GM19023 (cell line): Measurements from ENCODE around the gene RIPPLY2.
"Not testable (repeated sequence)": the region's sequence is repeated elsewhere in the genome, so short reads cannot be mapped to it uniquely, and the experiment has no call there.

Source experiments
- ATAC-seq: cut with Tn5 transposase; IDR thresholded peaks from one replicate; pipeline ENCODE4 v1.9.1; 2021; ENCODE audit warnings: mild to moderate bottlenecking, moderate library complexity; ENCODE audit not compliant: unreplicated experiment

The RIPPLY2 gene, protein sequence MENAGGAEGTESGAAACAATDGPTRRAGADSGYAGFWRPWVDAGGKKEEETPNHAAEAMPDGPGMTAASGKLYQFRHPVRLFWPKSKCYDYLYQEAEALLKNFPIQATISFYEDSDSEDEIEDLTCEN

GRCh38 chr6:83853178-83854000 is at the start of gene RIPPLY2:
TSS of gene RIPPLY2 (plus strand) at chr6:83853360. CDS start at chr6:83853417, 57 bp downstream.
- ATAC-seq = peak; percentile 68

- not testable (repeated sequence) for ATAC-seq
Measured at GRCh38 chr6:83803492-83803891, 49.7 kb upstream of the RIPPLY2 start.

- ATAC-seq = no peak
Measured at GRCh38 chr6:83804886-83805285, 48.3 kb upstream of the RIPPLY2 start.

DNA sequence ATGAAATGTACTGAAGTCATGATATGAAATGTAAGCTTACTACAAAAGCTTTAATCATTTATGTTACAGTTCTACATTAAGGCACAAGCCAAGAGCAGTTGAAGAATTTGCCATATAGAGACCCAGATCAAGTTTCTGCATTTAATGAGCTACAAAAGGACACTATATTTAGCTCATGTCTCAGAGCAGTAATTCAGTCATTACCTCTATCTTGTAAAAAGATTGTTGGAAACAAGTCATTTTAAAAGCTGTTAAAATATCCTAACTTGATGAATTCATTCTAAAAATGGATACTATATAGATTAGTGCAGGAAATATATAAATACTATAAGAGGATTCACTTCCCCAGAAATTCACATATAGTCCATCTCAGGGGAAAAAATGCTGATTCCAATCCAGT is 45.2 kb upstream of the RIPPLY2 start:
- ATAC-seq = no peak

DNA sequence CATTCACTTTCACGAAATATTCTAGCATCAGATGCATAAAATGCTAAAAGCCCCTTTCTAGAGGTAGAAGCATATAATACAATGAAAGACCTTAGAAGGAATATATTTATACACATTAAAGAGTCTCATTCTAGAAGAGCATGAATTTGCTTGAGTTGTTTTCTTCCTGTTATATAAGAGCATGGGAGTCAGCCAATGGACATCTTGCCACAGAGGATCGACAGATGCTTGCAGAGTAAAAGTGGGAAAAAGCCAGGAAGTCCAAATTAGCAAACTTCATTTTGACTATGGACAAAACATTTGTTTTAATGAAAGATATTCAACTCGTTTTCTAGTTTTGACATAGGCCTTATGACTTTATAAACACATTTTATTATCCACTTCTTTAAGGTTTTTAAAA is 44.2 kb upstream of the RIPPLY2 start:
- ATAC-seq = no peak

- no peak for ATAC-seq
Measured at GRCh38 chr6:83812595-83812994, 40.6 kb upstream of the RIPPLY2 start.

- ATAC-seq = no peak
Measured at GRCh38 chr6:83815631-83816272, 37.4 kb upstream of the RIPPLY2 start.

DNA sequence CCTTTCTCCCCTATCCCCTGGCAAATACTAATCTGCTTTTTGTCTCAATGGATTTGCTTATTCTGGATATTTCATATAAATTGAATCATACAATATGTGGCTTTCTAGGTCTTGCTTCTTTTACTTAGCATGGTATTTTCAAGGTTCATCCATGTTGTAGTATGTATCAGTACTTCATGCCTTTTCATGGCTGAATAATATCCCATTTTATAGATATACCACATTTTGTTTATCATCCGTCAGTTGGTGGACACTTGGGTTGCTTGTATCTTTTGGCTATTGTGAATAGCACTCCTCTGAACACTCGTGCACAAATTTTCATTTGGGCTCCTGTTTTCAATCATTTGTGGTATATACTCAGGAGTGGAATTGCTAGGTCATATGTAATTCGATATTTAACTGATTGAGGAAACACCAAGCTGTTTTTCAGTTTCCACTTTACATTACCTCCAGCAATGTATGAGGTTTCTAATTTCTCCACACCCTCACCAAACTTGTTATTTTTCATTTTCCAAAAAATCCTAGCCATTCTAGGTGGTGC is 30.5 kb upstream of the RIPPLY2 start:
- no peak for ATAC-seq

DNA sequence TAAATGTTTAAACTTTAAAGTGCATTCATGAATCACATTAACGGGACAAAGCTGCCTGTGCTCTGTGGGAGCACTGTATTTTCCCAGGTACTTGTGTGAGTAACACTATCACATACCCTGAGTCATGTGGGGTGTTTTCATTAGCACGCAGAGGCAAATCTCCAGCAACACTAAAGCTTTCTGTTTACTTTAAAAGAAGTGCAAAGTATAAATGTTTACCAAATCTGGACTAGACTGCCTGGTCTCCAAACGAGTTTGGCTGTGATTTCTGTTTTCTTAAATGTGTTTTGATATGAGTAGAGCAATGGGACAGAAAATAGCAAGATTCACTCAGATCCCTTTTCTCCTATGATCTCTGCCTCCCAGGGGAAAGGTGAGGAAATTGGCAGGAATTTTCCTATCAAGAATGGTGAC is 28.8 kb upstream of the RIPPLY2 start:
- no peak for ATAC-seq

DNA sequence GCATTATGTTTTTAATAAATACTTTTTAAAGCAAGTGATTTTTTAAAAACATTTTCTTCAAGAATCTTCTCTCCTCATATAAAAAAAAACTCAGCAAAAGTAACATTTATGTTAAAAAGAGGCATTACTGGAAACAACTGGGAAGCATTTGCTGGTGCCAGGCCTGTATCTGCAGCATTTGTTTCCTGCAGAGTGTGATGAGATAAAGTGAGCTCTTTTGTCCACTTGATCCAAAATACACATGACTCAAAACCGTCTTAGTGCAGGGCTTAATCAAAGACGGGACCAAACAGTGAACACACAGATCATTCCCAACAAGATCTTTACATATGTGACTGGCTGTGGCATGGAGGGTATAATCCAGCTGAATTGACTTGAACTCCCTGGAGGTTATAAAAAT is 28.3 kb upstream of the RIPPLY2 start:
- no peak for ATAC-seq

GRCh38 chr6:83827050-83827449 is 26.1 kb upstream of the RIPPLY2 start:
- ATAC-seq = no peak

DNA sequence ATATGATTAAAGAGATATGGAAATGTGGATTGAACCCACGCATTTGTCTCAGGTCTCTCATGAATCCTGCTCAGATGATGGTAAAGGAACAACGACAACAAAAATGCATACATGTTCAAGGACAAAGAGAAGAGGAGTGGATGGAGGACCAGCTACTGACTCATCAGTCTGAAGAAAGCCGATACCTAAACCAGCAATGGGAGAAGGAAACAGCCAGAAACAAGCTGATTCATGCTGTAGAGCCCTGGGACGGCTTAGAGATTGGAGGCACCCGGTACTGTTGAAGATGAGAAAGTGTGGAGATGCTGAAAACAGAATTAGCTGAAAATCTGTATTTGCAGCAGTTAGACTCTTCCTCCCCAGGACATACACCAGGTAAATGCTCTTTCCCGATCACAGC is 14.4 kb upstream of the RIPPLY2 start:
- ATAC-seq = no peak

DNA sequence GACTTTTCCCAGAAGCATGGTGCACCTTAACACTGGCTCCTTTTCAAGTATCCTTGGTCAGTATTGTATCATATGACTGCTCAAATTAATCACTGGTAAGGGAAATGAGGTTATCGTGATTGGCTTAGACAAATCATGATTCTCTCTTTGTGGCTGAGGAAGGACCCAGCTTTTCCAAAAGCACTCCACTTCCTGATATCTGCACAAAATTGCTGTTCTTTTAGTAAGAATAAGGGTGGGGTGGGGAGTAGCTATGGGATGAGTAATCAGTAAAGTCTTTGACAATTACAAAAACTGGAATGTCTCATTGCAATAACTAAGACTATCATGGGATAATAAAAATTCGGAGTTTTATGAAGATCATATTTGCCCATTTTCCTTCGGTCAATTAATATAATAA is 9.0 kb upstream of the RIPPLY2 start:
- ATAC-seq = no peak

DNA sequence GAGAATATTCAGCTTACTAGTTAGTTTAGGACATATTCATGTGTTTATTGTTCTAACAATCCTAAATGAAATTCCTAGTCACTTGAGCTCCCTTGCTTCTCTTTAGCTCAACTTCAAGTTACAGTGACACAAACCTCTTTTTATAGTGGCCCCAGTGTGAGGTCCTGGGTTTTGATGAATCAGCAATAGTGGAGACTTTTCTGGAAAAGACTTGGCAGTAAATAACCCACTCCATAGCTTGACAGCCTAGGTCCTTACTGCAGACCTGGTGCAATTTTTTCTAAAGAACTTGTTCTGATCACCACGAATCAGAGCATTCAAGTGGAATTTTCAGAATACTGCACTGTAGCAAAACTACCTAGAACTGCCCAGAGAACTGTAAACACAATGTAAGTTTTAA is 6.9 kb upstream of the RIPPLY2 start:
- ATAC-seq = no peak

DNA sequence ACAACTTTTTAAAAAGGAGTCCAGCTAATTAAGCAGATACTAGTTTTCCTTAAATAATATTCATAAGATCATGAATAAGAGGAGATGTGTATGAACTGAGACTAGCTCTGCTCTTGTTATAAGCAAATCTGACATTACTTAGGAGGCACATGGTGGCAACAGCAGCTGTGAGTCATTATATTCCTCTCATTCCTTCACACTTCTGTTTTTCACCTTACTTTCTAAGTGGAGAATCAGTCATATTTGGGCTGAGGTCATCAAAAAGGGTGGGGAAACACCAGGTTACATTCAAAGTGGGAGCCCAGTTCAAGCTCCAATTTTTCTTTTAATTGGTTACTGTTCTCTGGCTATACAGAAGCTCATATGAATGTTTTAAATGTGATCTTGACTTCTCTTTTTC is 6.0 kb upstream of the RIPPLY2 start:
- ATAC-seq = peak; percentile 76

DNA sequence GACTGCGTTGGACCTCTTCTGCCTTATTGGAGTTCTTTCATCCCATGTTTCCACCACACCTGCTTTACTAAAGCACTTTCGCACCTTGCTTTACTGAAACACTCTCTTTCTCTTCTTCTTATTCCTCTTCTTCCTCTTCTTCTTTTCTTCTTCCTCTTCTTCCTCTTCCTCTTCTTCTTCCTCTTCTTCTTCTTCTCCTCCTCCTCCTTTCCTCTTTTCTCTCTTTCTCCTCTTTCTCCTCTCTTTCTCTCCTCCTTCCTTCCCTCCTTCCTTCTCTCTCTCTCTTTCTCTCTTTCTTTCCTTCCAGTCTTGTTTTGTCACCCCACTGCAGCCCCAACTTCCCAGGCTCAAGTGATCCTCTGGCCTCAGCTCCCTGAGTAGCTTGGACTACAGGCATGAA is 4.0 kb upstream of the RIPPLY2 start:
- ATAC-seq = no peak

DNA sequence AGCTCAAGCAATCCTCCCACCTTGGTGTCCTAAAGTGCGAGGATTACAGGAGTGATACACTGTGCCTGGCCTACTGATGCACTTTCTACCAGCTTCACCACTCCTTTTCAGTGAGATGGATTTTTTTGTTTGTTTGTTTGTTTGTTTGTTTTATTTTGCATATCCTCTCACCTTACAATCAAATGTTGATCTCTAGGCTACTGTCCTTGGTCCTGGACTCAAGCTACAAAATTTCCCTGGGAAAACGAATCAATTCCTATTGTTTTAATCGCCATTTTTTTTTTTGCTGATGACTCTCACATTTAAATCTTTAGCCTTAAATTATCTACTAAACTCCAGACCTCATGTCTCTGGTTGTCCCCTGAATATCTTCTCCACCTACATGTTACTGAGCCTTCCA is 3.5 kb upstream of the RIPPLY2 start:
- no peak for ATAC-seq

- ATAC-seq = no peak
Measured at GRCh38 chr6:83852528-83853177, 507 bp upstream of the RIPPLY2 start.

DNA sequence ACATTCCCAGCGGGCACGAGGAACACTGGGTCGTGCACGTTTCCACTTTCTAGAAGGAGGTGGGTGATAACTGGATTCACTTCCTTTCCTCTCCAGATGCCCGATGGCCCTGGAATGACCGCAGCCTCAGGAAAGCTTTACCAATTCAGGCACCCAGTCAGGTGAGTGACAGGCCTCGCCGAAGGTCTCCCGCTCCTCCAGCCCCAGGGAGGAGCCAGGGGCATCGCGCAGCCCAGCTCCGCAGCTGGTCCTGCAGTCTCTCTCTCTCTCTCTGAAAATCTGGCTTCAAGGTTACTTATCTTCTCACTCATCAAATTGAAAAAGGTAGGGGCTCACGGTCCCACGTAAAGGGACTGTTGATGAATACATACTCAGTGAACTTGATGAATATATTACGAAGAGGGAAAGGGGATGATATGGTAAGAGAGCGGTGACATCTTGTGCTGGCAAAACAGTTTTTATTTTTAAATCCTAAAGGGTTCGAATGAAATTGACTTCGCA is 891 bp downstream of the RIPPLY2 start:
- ATAC-seq = peak; percentile 9

DNA sequence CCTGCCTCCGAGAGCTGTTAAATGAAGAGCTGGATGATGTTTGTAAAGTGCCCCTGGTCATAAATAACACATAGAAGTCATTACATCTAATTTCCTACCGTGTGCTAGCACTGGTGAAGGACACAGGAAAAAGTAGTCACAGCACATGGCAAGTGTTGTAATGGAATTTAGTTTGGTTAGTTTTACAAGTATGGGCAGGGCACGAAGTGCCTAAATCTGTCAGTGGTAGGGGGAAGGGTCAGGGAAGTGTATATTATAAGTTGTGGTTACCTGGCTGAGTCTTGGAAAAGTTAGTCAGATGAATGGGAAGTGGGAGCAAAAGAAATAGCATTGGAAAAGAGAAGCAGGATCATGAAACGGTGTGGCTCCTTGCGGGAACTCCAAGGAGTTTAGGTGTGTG is 1.6 kb downstream of the RIPPLY2 start:
- ATAC-seq = no peak
